ENCODE results near the gene MTURN.

The MTURN gene

GRCh38 chr7:30136117-30136731 is 1.4 kb downstream of the MTURN start:
- peak; percentile 49 for DNase-seq (ENCODE audit: low spot score)

- DNase-seq (ENCODE audit: low spot score): no peak
Observed at GRCh38 chr7:30136743-30137485, 2.1 kb downstream of the MTURN start.

GRCh38 chr7:30139836-30140384 is 5.1 kb downstream of the MTURN start:
- no peak for DNase-seq (ENCODE audit: low spot score)

GRCh38 chr7:30140456-30140855 is 5.7 kb downstream of the MTURN start:
- no peak for DNase-seq (ENCODE audit: low spot score)

GRCh38 chr7:30142710-30143109 is 7.9 kb downstream of the MTURN start:
- peak; percentile 86 for DNase-seq (ENCODE audit: low spot score)

- DNase-seq (ENCODE audit: low spot score): peak; percentile 78
Observed at GRCh38 chr7:30143748-30144251, 9.0 kb downstream of the MTURN start.

GRCh38 chr7:30144657-30145306 is 10.0 kb downstream of the MTURN start:
- DNase-seq (ENCODE audit: low spot score): no peak

GRCh38 chr7:30145426-30145970 is 10.7 kb downstream of the MTURN start:
- DNase-seq (ENCODE audit: low spot score): no peak

- no peak for DNase-seq (ENCODE audit: low spot score)
Observed at GRCh38 chr7:30146127-30146612, 11.4 kb downstream of the MTURN start.

- no peak for DNase-seq (ENCODE audit: low spot score)
Observed at GRCh38 chr7:30147223-30147622, 12.4 kb downstream of the MTURN start.

GRCh38 chr7:30147785-30148184 is 13.0 kb downstream of the MTURN start:
- DNase-seq (ENCODE audit: low spot score): no peak

GRCh38 chr7:30148426-30148825 is 13.6 kb downstream of the MTURN start:
- no peak for DNase-seq (ENCODE audit: low spot score)

GRCh38 chr7:30148951-30149459 is 14.2 kb downstream of the MTURN start:
- DNase-seq (ENCODE audit: low spot score): peak; percentile 66

GRCh38 chr7:30149640-30150272 is 15.0 kb downstream of the MTURN start:
- no peak for DNase-seq (ENCODE audit: low spot score)

- DNase-seq (ENCODE audit: low spot score): no peak
Observed at GRCh38 chr7:30150711-30151110, 15.9 kb downstream of the MTURN start.

GRCh38 chr7:30154111-30154587 is 19.4 kb downstream of the MTURN start:
- DNase-seq (ENCODE audit: low spot score): no peak

GRCh38 chr7:30155481-30155880 is 20.7 kb downstream of the MTURN start:
- DNase-seq (ENCODE audit: low spot score): no peak

GRCh38 chr7:30157204-30157603 is 22.4 kb downstream of the MTURN start:
- no peak for DNase-seq (ENCODE audit: low spot score)

- DNase-seq (ENCODE audit: low spot score): no peak
Observed at GRCh38 chr7:30159163-30159562, 24.4 kb downstream of the MTURN start.

- DNase-seq (ENCODE audit: low spot score): peak; percentile 60
Observed at GRCh38 chr7:30159698-30160143, 24.9 kb downstream of the MTURN start.

GRCh38 chr7:30160329-30160728 is 25.5 kb downstream of the MTURN start:
- no peak for DNase-seq (ENCODE audit: low spot score)
